HEK293 (cell line): ENCODE results near the gene VDR.
A peak's percentile ranks its signal among the peaks of the same experiment; 100 is the strongest.

Experiments used
- CTCF ChIA-PET: fragments of 350-600 bp; formaldehyde crosslinking; extraction: SDS; loops from one replicate; lab custom pipeline; 2021; ENCODE audit warnings: antibody characterized with exemption; lab: Yijun Ruan, JAX
- POLR2A ChIA-PET: fragments of 300-600 bp; formaldehyde crosslinking; extraction: SDS; loops from one replicate; lab custom pipeline; 2020; ENCODE audit warnings: antibody characterized with exemption, inconsistent platforms; lab: Yijun Ruan, JAX
- H3K27ac ChIP-seq: fragments of 200-500 bp; sonication (Bioruptor generic); 2 replicates; pipeline ENCODE4 v1.5.1; 2014; ENCODE audit warnings: low read depth, low read length, control low read depth, inconsistent platforms; ENCODE audit errors: extremely low read depth
- H3K36me3 ChIP-seq, 2 experiments: fragments of 200-500 bp in 1 of 2; sonication (Bioruptor generic) in 1 of 2; 1 replicate in 1 of 2; 2 replicates in 1 of 2; pipeline ENCODE4 v1.5.1; 2014 to 2017; ENCODE audit warnings: inconsistent platforms in 2 of 2, low read length in 2 of 2; ENCODE audit not compliant: control insufficient read depth in 2 of 2, insufficient read depth in 1 of 2
- H3K4me1 ChIP-seq: fragments of 200-500 bp; sonication (Bioruptor generic); 2 replicates; pipeline ENCODE4 v1.5.1; 2014; ENCODE audit warnings: mild to moderate bottlenecking, low read length, inconsistent platforms; ENCODE audit not compliant: control insufficient read depth, insufficient read depth
- H3K4me3 ChIP-seq: 2 replicates; pipeline ENCODE4 v1.5.1; 2011; ENCODE audit warnings: low read depth, mild to moderate bottlenecking, control low read depth, low read length, moderate library complexity
- H3K9me3 ChIP-seq: fragments of 200-500 bp; sonication (Bioruptor generic); 2 replicates; pipeline ENCODE4 v1.5.1; 2014; ENCODE audit warnings: low read depth, low read length, inconsistent platforms; ENCODE audit not compliant: control insufficient read depth, insufficient read depth
- BCL11A ChIP-seq: fragments of 450-650 bp; formaldehyde crosslinking; IDR thresholded peaks from 2 replicates; pipeline ENCODE4 v1.5.1; 2016; ENCODE audit warnings: low read depth, missing biosample characterization, missing genetic modification characterization
- CTCF ChIP-seq: fragments of 450-650 bp; formaldehyde crosslinking; IDR thresholded peaks from 2 replicates; pipeline ENCODE4 v1.5.1; 2016; ENCODE audit warnings: missing biosample characterization, missing genetic modification characterization
- GLIS2 ChIP-seq: fragments of 450-650 bp; formaldehyde crosslinking; IDR thresholded peaks from 2 replicates; pipeline ENCODE4 v1.5.1; 2016; ENCODE audit warnings: missing biosample characterization, missing genetic modification characterization
- IKZF3 ChIP-seq: fragments of 450-650 bp; IDR thresholded peaks from 2 replicates; pipeline ENCODE4 v1.5.0; 2018; ENCODE audit warnings: missing biosample characterization, mild to moderate bottlenecking, missing genetic modification characterization, moderate library complexity
- INSM2 ChIP-seq: fragments of 450-650 bp; formaldehyde crosslinking; IDR thresholded peaks from 2 replicates; pipeline ENCODE4 v1.5.1; 2016; ENCODE audit warnings: missing biosample characterization, missing genetic modification characterization
- KLF1 ChIP-seq: fragments of 450-650 bp; formaldehyde crosslinking; IDR thresholded peaks from 2 replicates; pipeline ENCODE4 v1.5.1; 2016; ENCODE audit warnings: missing biosample characterization, missing genetic modification characterization
- MYNN ChIP-seq: fragments of 450-650 bp; formaldehyde crosslinking; IDR thresholded peaks from 2 replicates; pipeline ENCODE4 v1.5.1; 2016; ENCODE audit warnings: missing biosample characterization, missing genetic modification characterization, borderline replicate concordance
- RBAK ChIP-seq: fragments of 450-650 bp; formaldehyde crosslinking; IDR thresholded peaks from 2 replicates; pipeline ENCODE4 v1.5.1; 2016; ENCODE audit warnings: missing biosample characterization, missing genetic modification characterization
- SP7 ChIP-seq: fragments of 450-650 bp; formaldehyde crosslinking; IDR thresholded peaks from 2 replicates; pipeline ENCODE4 v1.5.1; 2016; ENCODE audit warnings: missing biosample characterization, missing genetic modification characterization
- YY2 ChIP-seq: fragments of 450-650 bp; formaldehyde crosslinking; IDR thresholded peaks from 2 replicates; pipeline ENCODE4 v1.5.1; 2016; ENCODE audit warnings: missing biosample characterization, missing genetic modification characterization
- ZBTB17 ChIP-seq: fragments of 450-650 bp; formaldehyde crosslinking; IDR thresholded peaks from 2 replicates; pipeline ENCODE4 v1.5.1; 2016; ENCODE audit warnings: missing biosample characterization, missing genetic modification characterization
- ZFHX2 ChIP-seq: fragments of 450-650 bp; formaldehyde crosslinking; conservative IDR thresholded peaks from 2 replicates; pipeline ENCODE4 v1.5.1; 2016; ENCODE audit warnings: missing biosample characterization, missing genetic modification characterization
- ZFP41 ChIP-seq: fragments of 450-650 bp; formaldehyde crosslinking; IDR thresholded peaks from 2 replicates; pipeline ENCODE4 v1.5.1; 2016; ENCODE audit warnings: missing biosample characterization, missing genetic modification characterization, borderline replicate concordance
- ZNF114 ChIP-seq: fragments of 450-650 bp; formaldehyde crosslinking; IDR thresholded peaks from 2 replicates; pipeline ENCODE4 v1.5.0; 2017; ENCODE audit warnings: missing biosample characterization, missing genetic modification characterization
- ZNF16 ChIP-seq: fragments of 450-650 bp; formaldehyde crosslinking; IDR thresholded peaks from 2 replicates; pipeline ENCODE4 v1.5.1; 2016; ENCODE audit warnings: low read depth, missing biosample characterization, missing genetic modification characterization
- ZNF19 ChIP-seq: fragments of 450-650 bp; formaldehyde crosslinking; IDR thresholded peaks from 2 replicates; pipeline ENCODE4; 2016; ENCODE audit warnings: missing biosample characterization, missing genetic modification characterization, low read depth
- ZNF223 ChIP-seq: fragments of 450-650 bp; formaldehyde crosslinking; IDR thresholded peaks from 2 replicates; pipeline ENCODE4 v1.5.1; 2016; ENCODE audit warnings: missing biosample characterization, missing genetic modification characterization
- ZNF335 ChIP-seq: fragments of 450-650 bp; formaldehyde crosslinking; conservative IDR thresholded peaks from 2 replicates; pipeline ENCODE4 v1.5.1; 2016; ENCODE audit warnings: missing biosample characterization, missing genetic modification characterization
- ZNF354C ChIP-seq: fragments of 450-650 bp; formaldehyde crosslinking; IDR thresholded peaks from 2 replicates; pipeline ENCODE4 v1.5.1; 2016; ENCODE audit warnings: missing biosample characterization, missing genetic modification characterization, low read depth, borderline replicate concordance
- ZNF366 ChIP-seq: fragments of 450-650 bp; formaldehyde crosslinking; conservative IDR thresholded peaks from 2 replicates; pipeline ENCODE4 v1.5.1; 2016; ENCODE audit warnings: missing biosample characterization, missing genetic modification characterization
- ZNF449 ChIP-seq: fragments of 450-650 bp; formaldehyde crosslinking; IDR thresholded peaks from 2 replicates; pipeline ENCODE4 v1.5.1; 2017; ENCODE audit warnings: missing biosample characterization, mild to moderate bottlenecking, missing genetic modification characterization, moderate library complexity
- ZNF521 ChIP-seq: fragments of 450-650 bp; formaldehyde crosslinking; IDR thresholded peaks from 2 replicates; pipeline ENCODE4 v1.5.1; 2017; ENCODE audit warnings: missing biosample characterization, mild to moderate bottlenecking, missing genetic modification characterization
- ZNF558 ChIP-seq: fragments of 450-650 bp; formaldehyde crosslinking; IDR thresholded peaks from 2 replicates; pipeline ENCODE4 v1.5.1; 2016; ENCODE audit warnings: missing biosample characterization, missing genetic modification characterization
- ZNF596 ChIP-seq: fragments of 450-650 bp; IDR thresholded peaks from 2 replicates; pipeline ENCODE4 v1.5.0; 2018; ENCODE audit warnings: missing biosample characterization, mild to moderate bottlenecking, missing genetic modification characterization, moderate library complexity
- ZNF623 ChIP-seq: fragments of 450-650 bp; formaldehyde crosslinking; IDR thresholded peaks from 2 replicates; pipeline ENCODE4 v1.5.1; 2016; ENCODE audit warnings: missing biosample characterization, missing genetic modification characterization
- ZNF654 ChIP-seq: fragments of 450-650 bp; formaldehyde crosslinking; IDR thresholded peaks from 2 replicates; pipeline ENCODE4 v1.5.1; 2016; ENCODE audit warnings: low read depth, missing biosample characterization, missing genetic modification characterization
- ZNF768 ChIP-seq: fragments of 450-650 bp; formaldehyde crosslinking; IDR thresholded peaks from 2 replicates; pipeline ENCODE4 v1.5.1; 2018; ENCODE audit warnings: missing biosample characterization, mild to moderate bottlenecking, missing genetic modification characterization
- ZNF792 ChIP-seq: fragments of 450-650 bp; formaldehyde crosslinking; IDR thresholded peaks from 2 replicates; pipeline ENCODE4 v1.5.1; 2016; ENCODE audit warnings: missing biosample characterization, missing genetic modification characterization
- ZSCAN4 ChIP-seq: fragments of 450-650 bp; formaldehyde crosslinking; IDR thresholded peaks from 2 replicates; pipeline ENCODE4 v1.5.1; 2017; ENCODE audit warnings: missing biosample characterization, missing genetic modification characterization
- TF ChIP-seq, protein P1 (sequence below): fragments of 450-650 bp; formaldehyde crosslinking; IDR thresholded peaks from 2 replicates; pipeline ENCODE4 v1.5.1; 2016; ENCODE audit warnings: missing biosample characterization, missing genetic modification characterization

Gene VDR

GRCh38 chr12:47949441-47950341, 44.9 kb upstream of the VDR start:
- no peaks in the 10 kb centered on the region for H3K9me3 ChIP-seq
- no peak overlapping the region for H3K27ac ChIP-seq
- H3K4me1 ChIP-seq: no peaks in the 10 kb centered on the region; the same call in 1 of the 2 replicates
- ChIA-PET POLR2A (interaction anchor here (0.6 to 1.1 kb wide), 4 partner anchors 44 to 117 kb away, joined by 4 to 9 read pairs (median 4); partner anchors contain the start of gene VDR), CTCF (interaction anchor here (0.6 to 6.9 kb wide), 36 partner anchors 9 to 1462 kb away, joined by 3 to 45 read pairs (median 4); partner anchors contain the start of genes TMEM106C and VDR)
- no peak overlapping the region for H3K4me3 ChIP-seq
- no peaks in the 10 kb centered on the region for H3K36me3 ChIP-seq
- TF ChIP-seq CTCF (tag by site-specific recombination) (peak; percentile 87), ZNF558 (no peak), ZNF114 (tag by site-specific recombination) (no peak), ZNF16 (tag by site-specific recombination) (no peak), IKZF3 (tag by site-specific recombination) (peak; percentile 73), YY2 (tag by site-specific recombination) (no peak), MYNN (no peak), ZNF223 (tag by site-specific recombination) (peak; percentile 94), ZNF19 (tag by site-specific recombination) (no peak), ZSCAN4 (tag by site-specific recombination) (no peak), ZNF449 (no peak), ZFP41 (tag by site-specific recombination) (no peak), ZFHX2 (peak; percentile 83), BCL11A (tag by site-specific recombination) (no peak), ZBTB17 (tag by site-specific recombination) (peak; percentile 59), SP7 (tag by site-specific recombination) (peak; percentile 36), ZNF654 (tag by site-specific recombination) (peak; percentile 68), ZNF792 (tag by site-specific recombination) (no peak), ZNF521 (tag by site-specific recombination) (no peak), ZNF366 (tag by site-specific recombination) (peak; percentile 79), ZNF354C (tag by site-specific recombination) (no peak), ZNF596 (tag by site-specific recombination) (no peak), ZNF335 (peak; percentile 40; the same call in 1 of the 2 replicates), ZNF768 (tag by site-specific recombination) (no peak), ZNF623 (tag by site-specific recombination) (no peak), KLF1 (tag by site-specific recombination) (no peak), GLIS2 (tag by site-specific recombination) (no peak), INSM2 (tag by site-specific recombination) (no peak), RBAK (tag by site-specific recombination) (no peak)
- TF ChIP-seq, protein P1, sequence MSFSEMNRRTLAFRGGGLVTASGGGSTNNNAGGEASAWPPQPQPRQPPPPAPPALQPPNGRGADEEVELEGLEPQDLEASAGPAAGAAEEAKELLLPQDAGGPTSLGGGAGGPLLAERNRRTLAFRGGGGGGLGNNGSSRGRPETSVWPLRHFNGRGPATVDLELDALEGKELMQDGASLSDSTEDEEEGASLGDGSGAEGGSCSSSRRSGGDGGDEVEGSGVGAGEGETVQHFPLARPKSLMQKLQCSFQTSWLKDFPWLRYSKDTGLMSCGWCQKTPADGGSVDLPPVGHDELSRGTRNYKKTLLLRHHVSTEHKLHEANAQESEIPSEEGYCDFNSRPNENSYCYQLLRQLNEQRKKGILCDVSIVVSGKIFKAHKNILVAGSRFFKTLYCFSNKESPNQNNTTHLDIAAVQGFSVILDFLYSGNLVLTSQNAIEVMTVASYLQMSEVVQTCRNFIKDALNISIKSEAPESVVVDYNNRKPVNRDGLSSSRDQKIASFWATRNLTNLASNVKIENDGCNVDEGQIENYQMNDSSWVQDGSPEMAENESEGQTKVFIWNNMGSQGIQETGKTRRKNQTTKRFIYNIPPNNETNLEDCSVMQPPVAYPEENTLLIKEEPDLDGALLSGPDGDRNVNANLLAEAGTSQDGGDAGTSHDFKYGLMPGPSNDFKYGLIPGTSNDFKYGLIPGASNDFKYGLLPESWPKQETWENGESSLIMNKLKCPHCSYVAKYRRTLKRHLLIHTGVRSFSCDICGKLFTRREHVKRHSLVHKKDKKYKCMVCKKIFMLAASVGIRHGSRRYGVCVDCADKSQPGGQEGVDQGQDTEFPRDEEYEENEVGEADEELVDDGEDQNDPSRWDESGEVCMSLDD: no peak
